Karpas-422 (cell line): ENCODE data around the gene VIP. TPM values are rescaled to one million over a fixed set of nuclear protein-coding genes. Genes with fewer than 3 reads are reported as not detected.

Experiments used
- DNase-seq: peaks from one replicate; pipeline ENCODE4 v3.0.0-alpha.2; 2015
- H2AFZ ChIP-seq: fragments of 200-600 bp; sonication (generic); 2 replicates; pipeline ENCODE4 v1.6.1; 2014; ENCODE audit warnings: antibody characterized with exemption, low read length, mixed read lengths
- H3K27ac ChIP-seq: fragments of 200-600 bp; sonication (generic); 2 replicates; pipeline ENCODE4 v1.5.1; 2014; ENCODE audit warnings: mild to moderate bottlenecking, low read length, moderate library complexity
- H3K27me3 ChIP-seq: fragments of 200-600 bp; sonication (generic); 2 replicates; pipeline ENCODE4 v1.6.1; 2014; ENCODE audit warnings: low read length, mixed read lengths
- H3K36me3 ChIP-seq: fragments of 200-600 bp; sonication (generic); 2 replicates; pipeline ENCODE4 v1.6.1; 2014; ENCODE audit warnings: low read length, mixed read lengths; ENCODE audit not compliant: insufficient read depth
- H3K4me1 ChIP-seq: fragments of 200-600 bp; sonication (generic); 2 replicates; pipeline ENCODE4 v1.6.1; 2014; ENCODE audit warnings: mild to moderate bottlenecking, low read length, mixed read lengths
- H3K4me2 ChIP-seq: fragments of 200-600 bp; sonication (generic); 2 replicates; pipeline ENCODE4 v1.6.1; 2014; ENCODE audit warnings: low read length, low read depth, mild to moderate bottlenecking; ENCODE audit not compliant: poor library complexity, severe bottlenecking
- H3K4me3 ChIP-seq: fragments of 200-600 bp; sonication (generic); 2 replicates; pipeline ENCODE4 v1.5.1; 2014; ENCODE audit warnings: mild to moderate bottlenecking, antibody characterized with exemption, low read length, mixed read lengths
- H3K79me2 ChIP-seq: fragments of 200-600 bp; sonication (generic); 2 replicates; pipeline ENCODE4 v1.6.1; 2014; ENCODE audit warnings: mild to moderate bottlenecking, low read length, mixed read lengths
- H3K9ac ChIP-seq: fragments of 200-600 bp; sonication (generic); 2 replicates; pipeline ENCODE4 v1.6.0; 2014; ENCODE audit warnings: low read length
- H3K9me2 ChIP-seq: fragments of 200-600 bp; sonication (generic), shearing (Covaris generic); replicated peaks from 2 replicates; pipeline ENCODE4 v1.6.0; 2014; ENCODE audit warnings: mild to moderate bottlenecking, low read length, moderate library complexity; ENCODE audit not compliant: insufficient read depth
- H3K9me3 ChIP-seq: fragments of 300-700, 200-600 bp; sonication (generic); 2 replicates; pipeline ENCODE4 v1.6.1; 2014; ENCODE audit warnings: low read length, mixed read lengths
- H4K20me1 ChIP-seq: fragments of 200-600 bp; sonication (generic); 2 replicates; pipeline ENCODE4 v1.6.1; 2014; ENCODE audit warnings: mild to moderate bottlenecking, antibody characterized with exemption, low read length, low read depth; ENCODE audit not compliant: insufficient read depth
- total RNA-seq: library from RNA; depleted of rRNA; stranded (reverse); fragments of >200 nt; shearing (Covaris generic); gene quantifications from 2 replicates; pipeline ENCODE4 v1.2.3, GENCODE V29; 2014; ENCODE audit warnings: low replicate concordance

Gene VIP
- total RNA-seq, 1 experiment from 2014 or later = not detected

DNA sequence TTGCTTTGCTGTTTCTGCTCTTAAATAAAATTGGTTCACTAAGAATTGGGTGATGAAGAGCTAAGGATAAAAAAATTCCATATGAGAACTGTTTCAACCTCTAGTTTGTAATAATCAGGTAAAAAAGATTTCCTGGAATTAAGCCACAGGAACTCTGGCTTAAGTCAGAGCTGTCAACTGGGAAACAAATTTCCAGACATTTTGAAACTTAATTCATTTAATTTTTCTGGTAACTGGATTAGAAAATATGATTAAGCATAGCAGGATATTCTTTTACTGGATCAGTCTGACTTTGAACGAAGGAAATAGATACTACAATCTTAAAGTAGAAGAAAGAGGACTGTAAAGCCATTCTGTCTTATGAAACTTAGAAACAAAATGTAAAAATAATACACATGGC lies 1.3 kb upstream of the VIP start:
- H3K27me3 ChIP-seq = no peaks in the 10 kb centered on the region
- no peaks in the 10 kb centered on the region for H3K9me3 ChIP-seq
- H3K4me3 ChIP-seq = no peak overlapping the region
- no peak overlapping the region for H2AFZ ChIP-seq
- H4K20me1 ChIP-seq = no peaks in the 10 kb centered on the region
- H3K4me1 ChIP-seq = no peaks in the 10 kb centered on the region
- no peaks in the 10 kb centered on the region for H3K9me2 ChIP-seq
- no peak overlapping the region for H3K27ac ChIP-seq
- DNase-seq = no peak
- no peak overlapping the region for H3K9ac ChIP-seq
- no peak overlapping the region for H3K4me2 ChIP-seq
- H3K79me2 ChIP-seq = no peaks in the 10 kb centered on the region
- H3K36me3 ChIP-seq = no peaks in the 10 kb centered on the region

DNA sequence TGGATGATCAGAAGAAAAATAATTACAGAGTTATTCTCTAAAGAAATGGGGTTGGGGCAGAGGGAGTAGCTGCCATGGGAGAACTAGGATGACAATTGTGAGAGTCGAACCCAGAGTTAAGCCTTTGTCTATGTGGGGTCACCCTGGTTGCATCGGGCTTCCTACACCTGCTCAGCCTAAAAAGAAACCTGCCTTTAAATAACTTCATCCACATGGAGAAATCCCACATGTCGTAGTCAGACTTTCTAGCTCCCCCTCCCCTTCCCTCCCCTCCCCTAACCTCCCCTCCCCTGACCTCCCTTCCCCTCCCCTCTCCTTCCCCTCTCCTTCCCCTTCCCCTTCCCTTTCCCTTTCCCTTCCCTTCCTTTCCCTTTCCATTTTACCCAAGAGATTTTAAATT lies 14.7 kb downstream of the VIP start:
- DNase-seq = no peak
- no peak overlapping the region for H3K9ac ChIP-seq
- no peak overlapping the region for H3K4me3 ChIP-seq
- no peaks in the 10 kb centered on the region for H3K9me3 ChIP-seq
- no peaks in the 10 kb centered on the region for H3K9me2 ChIP-seq
- no peaks in the 10 kb centered on the region for H4K20me1 ChIP-seq
- no peaks in the 10 kb centered on the region for H3K79me2 ChIP-seq
- H3K4me1 ChIP-seq = no peaks in the 10 kb centered on the region
- no peaks in the 10 kb centered on the region; the same call in 1 of the 2 replicates for H3K27me3 ChIP-seq
- no peak overlapping the region for H3K4me2 ChIP-seq
- H2AFZ ChIP-seq = no peak overlapping the region
- no peaks in the 10 kb centered on the region for H3K36me3 ChIP-seq
- H3K27ac ChIP-seq = no peak overlapping the region

- Histone ChIP-seq H3K27me3 (no peaks in the 10 kb centered on the region; the same call in 1 of the 2 replicates), H3K4me1 (no peaks in the 10 kb centered on the region), H3K9me2 (no peaks in the 10 kb centered on the region), H3K9ac (no peak overlapping the region), H2AFZ (no peak overlapping the region), H4K20me1 (no peaks in the 10 kb centered on the region), H3K9me3 (no peaks in the 10 kb centered on the region), H3K27ac (no peak overlapping the region), H3K4me2 (no peak overlapping the region), H3K36me3 (no peaks in the 10 kb centered on the region), H3K79me2 (no peaks in the 10 kb centered on the region), H3K4me3 (no peak overlapping the region)
- no peak for DNase-seq
These were observed 18.6 kb downstream of the VIP start for GRCh38 chr6:152769159-152769558.

- Histone ChIP-seq H4K20me1 (no peaks in the 10 kb centered on the region), H3K27me3 (no peaks in the 10 kb centered on the region; the same call in 1 of the 2 replicates), H3K4me1 (no peaks in the 10 kb centered on the region), H3K27ac (no peak overlapping the region), H3K4me3 (no peak overlapping the region), H3K9ac (no peak overlapping the region), H3K79me2 (no peaks in the 10 kb centered on the region), H2AFZ (no peak overlapping the region), H3K9me2 (no peaks in the 10 kb centered on the region), H3K36me3 (no peaks in the 10 kb centered on the region), H3K4me2 (no peak overlapping the region), H3K9me3 (no peaks in the 10 kb centered on the region)
- DNase-seq = no peak
These were observed 19.4 kb downstream of the VIP start for GRCh38 chr6:152769993-152770392.

- no peak overlapping the region for H3K9ac ChIP-seq
- no peak overlapping the region for H2AFZ ChIP-seq
- no peaks in the 10 kb centered on the region for H4K20me1 ChIP-seq
- H3K79me2 ChIP-seq = no peaks in the 10 kb centered on the region
- H3K4me3 ChIP-seq = no peak overlapping the region
- H3K36me3 ChIP-seq = no peaks in the 10 kb centered on the region
- H3K4me2 ChIP-seq = no peak overlapping the region
- H3K4me1 ChIP-seq = no peaks in the 10 kb centered on the region
- no peak for DNase-seq
- H3K27me3 ChIP-seq = no peaks in the 10 kb centered on the region; the same call in 1 of the 2 replicates
- H3K27ac ChIP-seq = no peak overlapping the region
- H3K9me2 ChIP-seq = no peaks in the 10 kb centered on the region
- no peaks in the 10 kb centered on the region for H3K9me3 ChIP-seq
These were observed 20.6 kb downstream of the VIP start for GRCh38 chr6:152771061-152771687.

GRCh38 chr6:152775428-152775827 lies 24.8 kb downstream of the VIP start:
- no peak overlapping the region for H3K4me2 ChIP-seq
- no peak overlapping the region for H3K4me3 ChIP-seq
- H3K27me3 ChIP-seq = no peaks in the 10 kb centered on the region
- no peaks in the 10 kb centered on the region for H4K20me1 ChIP-seq
- H3K4me1 ChIP-seq = no peaks in the 10 kb centered on the region
- H3K27ac ChIP-seq = no peak overlapping the region
- H3K9ac ChIP-seq = no peak overlapping the region
- DNase-seq = no peak
- H3K79me2 ChIP-seq = no peaks in the 10 kb centered on the region
- no peak overlapping the region for H2AFZ ChIP-seq
- H3K36me3 ChIP-seq = no peaks in the 10 kb centered on the region
- H3K9me2 ChIP-seq = no peaks in the 10 kb centered on the region
- no peaks in the 10 kb centered on the region for H3K9me3 ChIP-seq

- Histone ChIP-seq H3K36me3 (no peaks in the 10 kb centered on the region), H3K4me3 (no peak overlapping the region), H2AFZ (no peak overlapping the region), H3K4me2 (no peak overlapping the region), H3K4me1 (no peaks in the 10 kb centered on the region), H4K20me1 (no peaks in the 10 kb centered on the region), H3K79me2 (no peaks in the 10 kb centered on the region), H3K9ac (no peak overlapping the region), H3K27ac (no peak overlapping the region), H3K27me3 (no peaks in the 10 kb centered on the region), H3K9me3 (no peaks in the 10 kb centered on the region), H3K9me2 (no peaks in the 10 kb centered on the region)
- no peak for DNase-seq
These were observed 26.2 kb downstream of the VIP start for GRCh38 chr6:152776833-152777232.

DNA sequence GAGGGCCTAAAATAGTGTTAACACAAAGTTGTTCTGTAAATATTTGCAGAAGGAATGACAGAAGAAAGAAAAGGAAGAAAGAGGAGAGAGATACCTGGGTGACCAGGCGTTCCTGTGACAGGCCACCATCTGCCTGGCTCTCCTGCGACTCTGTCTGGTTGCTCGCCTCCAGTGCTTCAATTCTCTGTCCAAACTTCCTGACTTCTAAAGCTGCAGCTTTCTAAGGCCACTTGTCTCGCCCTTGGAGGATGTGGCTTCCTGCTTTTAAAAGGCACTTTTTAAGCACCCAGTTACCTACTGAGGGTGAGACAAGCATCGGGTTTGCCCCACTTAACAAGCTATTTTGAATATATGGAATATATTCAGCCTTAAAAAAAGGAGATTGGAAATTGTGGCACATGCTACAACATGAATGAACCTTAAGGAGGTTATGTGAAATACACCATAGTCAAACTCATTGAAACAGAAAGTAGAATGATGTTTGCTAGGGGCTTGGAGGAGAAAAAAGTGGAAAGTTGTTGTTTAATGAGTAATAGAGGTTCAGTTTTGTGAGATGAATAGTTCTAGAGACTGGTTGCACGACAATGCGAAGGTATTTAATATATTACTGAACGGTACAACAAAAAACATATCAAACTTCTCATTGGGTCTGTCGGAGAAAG lies 32.8 kb downstream of the VIP start:
- Histone ChIP-seq H4K20me1 (no peaks in the 10 kb centered on the region), H3K9me3 (no peaks in the 10 kb centered on the region), H2AFZ (no peak overlapping the region), H3K4me1 (no peaks in the 10 kb centered on the region), H3K4me2 (no peak overlapping the region), H3K27ac (no peak overlapping the region), H3K9me2 (no peaks in the 10 kb centered on the region), H3K27me3 (no peaks in the 10 kb centered on the region), H3K4me3 (no peak overlapping the region), H3K9ac (no peak overlapping the region), H3K79me2 (no peaks in the 10 kb centered on the region), H3K36me3 (no peaks in the 10 kb centered on the region)
- DNase-seq = no peak
